HepG2 (cell line): ENCODE measurements around the gene TWIST2. TPM values are rescaled to one million over a fixed set of nuclear protein-coding genes. Genes with fewer than 3 reads are reported as not detected.
A peak's percentile ranks its signal among the peaks of the same experiment; 100 is the strongest.

ENCODE experiments used
- AKNA ChIP-seq: sonication (generic); formaldehyde crosslinking; IDR thresholded peaks from 2 replicates; pipeline ENCODE4 v1.4.0; 2020; ENCODE audit warnings: missing genetic modification reagents, borderline replicate concordance
- ARID4A ChIP-seq: sonication (generic); formaldehyde crosslinking; IDR thresholded peaks from 2 replicates; pipeline ENCODE4 v1.5.0; 2020; ENCODE audit warnings: mild to moderate bottlenecking, missing genetic modification reagents, borderline replicate concordance
- KDM3A ChIP-seq: IDR thresholded peaks from 2 replicates; pipeline ENCODE4 v1.6.1; 2018; ENCODE audit warnings: low read depth, missing compliant biosample characterization
- KLF16 ChIP-seq, 2 experiments: sonication (generic) in 1 of 2; formaldehyde crosslinking in 1 of 2; IDR thresholded peaks; 2 replicates each; pipeline versions ENCODE4 v1.6.1 to v1.8.0; 2016 to 2023; ENCODE audit warnings: missing genetic modification reagents in 2 of 2, missing compliant biosample characterization in 1 of 2
- NBN ChIP-seq: fragments of 450-650 bp; conservative IDR thresholded peaks from 2 replicates; pipeline ENCODE4 v1.6.1; 2017
- SNRNP70 ChIP-seq: fragments of 200-400 bp; formaldehyde crosslinking; IDR thresholded peaks from 2 replicates; pipeline ENCODE4 v1.6.1; 2017; ENCODE audit warnings: mild to moderate bottlenecking, low read depth, low read length, moderate library complexity
- SP4 ChIP-seq: sonication (generic); formaldehyde crosslinking; IDR thresholded peaks from 2 replicates; pipeline ENCODE4 v1.8.1; 2023; ENCODE audit warnings: mild to moderate bottlenecking, missing genetic modification reagents
- ZBTB38 ChIP-seq: sonication (generic); formaldehyde crosslinking; IDR thresholded peaks from 2 replicates; pipeline ENCODE4 v1.5.1; 2020; ENCODE audit warnings: mild to moderate bottlenecking, missing genetic modification reagents
- ZNF577 ChIP-seq: sonication (generic); formaldehyde crosslinking; IDR thresholded peaks from 2 replicates; pipeline ENCODE4 v1.4.0; 2020; ENCODE audit warnings: mild to moderate bottlenecking, low read depth, missing genetic modification reagents, borderline replicate concordance
- ZNF7 ChIP-seq: IDR thresholded peaks from 2 replicates; pipeline ENCODE4 v1.6.1; 2016; ENCODE audit warnings: missing biosample characterization, missing genetic modification reagents
- ZNF713 ChIP-seq: sonication (generic); formaldehyde crosslinking; IDR thresholded peaks from 2 replicates; pipeline ENCODE4 v1.4.0; 2020; ENCODE audit warnings: mild to moderate bottlenecking, missing genetic modification reagents
- ZNF747 ChIP-seq: sonication (generic); formaldehyde crosslinking; IDR thresholded peaks from 2 replicates; pipeline ENCODE4 v1.8.1; 2023; ENCODE audit warnings: missing genetic modification reagents, mild to moderate bottlenecking, borderline replicate concordance
- ZNF790 ChIP-seq: sonication (generic); formaldehyde crosslinking; IDR thresholded peaks from 2 replicates; pipeline ENCODE4 v1.8.0; 2022; ENCODE audit warnings: missing genetic modification reagents, mild to moderate bottlenecking, borderline replicate concordance
- ZNF841 ChIP-seq: sonication (generic); formaldehyde crosslinking; IDR thresholded peaks from 2 replicates; pipeline ENCODE4 v1.8.1; 2023; ENCODE audit warnings: missing genetic modification reagents, borderline replicate concordance
- polyA plus RNA-seq, 8 experiments: library from polyadenylated mRNA; depleted of rRNA in 3 of 8; stranded (reverse) in 7 of 8; unstranded in 1 of 8; fragments of >200 nt; fragmentation: Illumina TruSeq in 4 of 8; extraction: Trizol in 4 of 8; gene quantifications; 2 replicates each; pipeline versions ENCODE4 v1.2.1 to v1.2.3, GENCODE V29; 2011 to 2016; ENCODE audit warnings: low read depth in 4 of 8, missing spikeins in 1 of 8, mixed read lengths in 1 of 8; ENCODE audit not compliant: insufficient read depth in 1 of 8
- total RNA-seq, 5 experiments: library from RNA; depleted of rRNA; stranded (reverse); fragments of >200 nt; fragmentation: Illumina TruSeq; extraction: Trizol; gene quantifications; 2 replicates each; pipeline ENCODE4 v1.2.3, GENCODE V29; 2016; ENCODE audit warnings: low read depth in 1 of 5
- TF ChIP-seq, protein P1 (sequence below): sonication (generic); formaldehyde crosslinking; IDR thresholded peaks from 2 replicates; pipeline ENCODE4 v1.4.0; 2020; ENCODE audit warnings: missing genetic modification reagents, borderline replicate concordance

Gene TWIST2
- total and polyA plus RNA-seq, 2 of the 13 experiments (the other 11 are each of a cell fraction or from before 2014, with no cell fraction given): 0.08 to 0.11 TPM

- TF ChIP-seq ARID4A (CRISPR knock-in tag) (peak; percentile 79; the same call in 1 of the 2 replicates), AKNA (CRISPR knock-in tag) (no peak), ZBTB38 (CRISPR knock-in tag) (0 out of 2 replicates have a peak, but pooled peaks have one; percentile 72), ZNF790 (CRISPR knock-in tag) (no peak), KDM3A (peak; percentile 85; the same call in 1 of the 2 replicates), ZNF747 (CRISPR knock-in tag) (peak; percentile 65; the same call in 1 of the 2 replicates), SNRNP70 (no peak), SP4 (CRISPR knock-in tag) (0 out of 2 replicates have a peak, but pooled peaks have one; percentile 69), ZNF577 (CRISPR knock-in tag) (no peak), NBN (no peak), ZNF841 (CRISPR knock-in tag) (no peak), ZNF713 (CRISPR knock-in tag) (peak; percentile 92; the same call in 1 of the 2 replicates), KLF16 (CRISPR knock-in tag; IDR thresholded peaks at IDR 0.05) (peak in 1 of 2 experiments; percentile 86; a peak in 2 of 4 replicates), ZNF7 (CRISPR knock-in tag) (no peak)
- TF ChIP-seq, protein P1, sequence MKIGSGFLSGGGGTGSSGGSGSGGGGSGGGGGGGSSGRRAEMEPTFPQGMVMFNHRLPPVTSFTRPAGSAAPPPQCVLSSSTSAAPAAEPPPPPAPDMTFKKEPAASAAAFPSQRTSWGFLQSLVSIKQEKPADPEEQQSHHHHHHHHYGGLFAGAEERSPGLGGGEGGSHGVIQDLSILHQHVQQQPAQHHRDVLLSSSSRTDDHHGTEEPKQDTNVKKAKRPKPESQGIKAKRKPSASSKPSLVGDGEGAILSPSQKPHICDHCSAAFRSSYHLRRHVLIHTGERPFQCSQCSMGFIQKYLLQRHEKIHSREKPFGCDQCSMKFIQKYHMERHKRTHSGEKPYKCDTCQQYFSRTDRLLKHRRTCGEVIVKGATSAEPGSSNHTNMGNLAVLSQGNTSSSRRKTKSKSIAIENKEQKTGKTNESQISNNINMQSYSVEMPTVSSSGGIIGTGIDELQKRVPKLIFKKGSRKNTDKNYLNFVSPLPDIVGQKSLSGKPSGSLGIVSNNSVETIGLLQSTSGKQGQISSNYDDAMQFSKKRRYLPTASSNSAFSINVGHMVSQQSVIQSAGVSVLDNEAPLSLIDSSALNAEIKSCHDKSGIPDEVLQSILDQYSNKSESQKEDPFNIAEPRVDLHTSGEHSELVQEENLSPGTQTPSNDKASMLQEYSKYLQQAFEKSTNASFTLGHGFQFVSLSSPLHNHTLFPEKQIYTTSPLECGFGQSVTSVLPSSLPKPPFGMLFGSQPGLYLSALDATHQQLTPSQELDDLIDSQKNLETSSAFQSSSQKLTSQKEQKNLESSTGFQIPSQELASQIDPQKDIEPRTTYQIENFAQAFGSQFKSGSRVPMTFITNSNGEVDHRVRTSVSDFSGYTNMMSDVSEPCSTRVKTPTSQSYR (CRISPR knock-in tag): no peak
These were observed 16.5 kb downstream of the TWIST2 start (continued) for GRCh38 chr2:238864207-238865014.
